ENCODE results near the gene MCTP2.
A peak's percentile ranks its signal among the peaks of the same experiment; 100 is the strongest.

The MCTP2 gene

GRCh38 chr15:94235041-94235440, 3.7 kb downstream of the MCTP2 start:
- H3K4me3 ChIP-seq (replicated peaks; ENCODE audit: insufficient read depth, low read length) = no peak overlapping the region
- DNase-seq (ENCODE audit: low read depth in 1 of 2, low spot score in 1 of 2) = no peak
- TF ChIP-seq CTCF (IDR thresholded peaks at IDR 0.05; ENCODE audit: insufficient read depth, low read length) = no peak
- TF ChIP-seq GABPA (IDR thresholded peaks at IDR 0.05; ENCODE audit: low read depth) = no peak
- no peaks in the 10 kb centered on the region for H3K27me3 ChIP-seq (ENCODE audit: insufficient read depth, poor library complexity, severe bottlenecking)
- H3K27ac ChIP-seq (replicated peaks) = no peak overlapping the region

- no peak overlapping the region for H3K4me3 ChIP-seq (replicated peaks; ENCODE audit: insufficient read depth, low read length)
- H3K27ac ChIP-seq (replicated peaks) = no peak overlapping the region
Observed at GRCh38 chr15:94235646-94236045, 4.3 kb downstream of the MCTP2 start.

GRCh38 chr15:94236608-94237007, 5.2 kb downstream of the MCTP2 start:
- Histone ChIP-seq H3K27ac (replicated peaks) (no peak overlapping the region), H3K27me3 (ENCODE audit: insufficient read depth, poor library complexity, severe bottlenecking) (no peaks in the 10 kb centered on the region), H3K4me3 (replicated peaks; ENCODE audit: insufficient read depth, low read length) (no peak overlapping the region)
- TF ChIP-seq SPI1 (IDR thresholded peaks at IDR 0.05; ENCODE audit: borderline replicate concordance, low read depth) (no peak), GABPA (IDR thresholded peaks at IDR 0.05; ENCODE audit: low read depth) (no peak), CTCF (IDR thresholded peaks at IDR 0.05; ENCODE audit: insufficient read depth, low read length) (no peak), POLR2AphosphoS5 (IDR thresholded peaks at IDR 0.05; ENCODE audit: low read depth) (no peak), REST (IDR thresholded peaks at IDR 0.05; ENCODE audit: insufficient replicate concordance, low read depth) (no peak)
- DNase-seq (ENCODE audit: low read depth in 1 of 2, low spot score in 1 of 2) = no peak

More at GRCh38 chr15:94235646-94236045, 4.3 kb downstream of the MCTP2 start:
- no peaks in the 10 kb centered on the region for H3K27me3 ChIP-seq (ENCODE audit: insufficient read depth, poor library complexity, severe bottlenecking)
- peak in 1 of 2 experiments; percentile 29 for DNase-seq (ENCODE audit: low read depth in 1 of 2, low spot score in 1 of 2)
- TF ChIP-seq POLR2AphosphoS5 (IDR thresholded peaks at IDR 0.05; ENCODE audit: low read depth) (no peak), REST (IDR thresholded peaks at IDR 0.05; ENCODE audit: insufficient replicate concordance, low read depth) (no peak), SPI1 (IDR thresholded peaks at IDR 0.05; ENCODE audit: borderline replicate concordance, low read depth) (no peak), GABPA (IDR thresholded peaks at IDR 0.05; ENCODE audit: low read depth) (no peak), CTCF (IDR thresholded peaks at IDR 0.05; ENCODE audit: insufficient read depth, low read length) (no peak)

- Histone ChIP-seq H3K4me3 (replicated peaks; ENCODE audit: insufficient read depth, low read length) (no peak overlapping the region), H3K27ac (replicated peaks) (no peak overlapping the region), H3K27me3 (ENCODE audit: insufficient read depth, poor library complexity, severe bottlenecking) (no peaks in the 10 kb centered on the region)
- TF ChIP-seq GABPA (IDR thresholded peaks at IDR 0.05; ENCODE audit: low read depth) = no peak
- no peak for TF ChIP-seq CTCF (IDR thresholded peaks at IDR 0.05; ENCODE audit: insufficient read depth, low read length)
- TF ChIP-seq REST (IDR thresholded peaks at IDR 0.05; ENCODE audit: insufficient replicate concordance, low read depth) = no peak
- no peak for TF ChIP-seq POLR2AphosphoS5 (IDR thresholded peaks at IDR 0.05; ENCODE audit: low read depth)
- TF ChIP-seq SPI1 (IDR thresholded peaks at IDR 0.05; ENCODE audit: borderline replicate concordance, low read depth) = no peak
- no peak for DNase-seq (ENCODE audit: low read depth in 1 of 2, low spot score in 1 of 2)
Observed at GRCh38 chr15:94237903-94238302, 6.5 kb downstream of the MCTP2 start.
